IMR-90 (cell line): ENCODE data around the gene GAL3ST2. TPM values are rescaled to one million over a fixed set of nuclear protein-coding genes. Genes with fewer than 3 reads are reported as not detected.

Experiments
- ATAC-seq: fragments of 200-7000 bp; cut with Tn5 transposase; 2 replicates; pipeline ENCODE4 v1.9.1; 2020; ENCODE audit warnings: low read depth, mild to moderate bottlenecking, moderate library complexity
- BruUV-seq: library from RNA; stranded (reverse); fragments of 400-500 nt; replicated peaks from 2 replicates; lab custom pipeline; 2021; lab: Mats Ljungman, UMichigan
- CTCF ChIA-PET: fragments of 300-600 bp; formaldehyde crosslinking; extraction: SDS; loops from one replicate; lab custom pipeline; 2021; ENCODE audit warnings: antibody characterized with exemption; lab: Yijun Ruan, JAX
- POLR2A ChIA-PET: fragments of 300-600 bp; sonication (Branson Sonifier 250); formaldehyde crosslinking; loops from one replicate; lab custom pipeline; 2022; ENCODE audit warnings: antibody characterized with exemption; ENCODE audit not compliant: unreplicated experiment; lab: Charles Lee
- DNase-seq: peaks from one replicate; pipeline ENCODE4 v3.0.0; 2013
- H2AFZ ChIP-seq: replicated peaks from 2 replicates; pipeline ENCODE3; 2013; ENCODE audit warnings: low read length, mild to moderate bottlenecking; ENCODE audit not compliant: poor library complexity
- H2AK5ac ChIP-seq: 2 replicates; pipeline ENCODE4 v1.6.1; 2013; ENCODE audit warnings: low read depth, low read length, inconsistent platforms
- H2AK9ac ChIP-seq: replicated peaks from 2 replicates; pipeline ENCODE3; 2013; ENCODE audit warnings: mild to moderate bottlenecking, low read depth, low read length, moderate library complexity; ENCODE audit not compliant: poor library complexity
- H2BK120ac ChIP-seq: 2 replicates; pipeline ENCODE4 v1.6.1; 2013; ENCODE audit warnings: low read depth, low read length, inconsistent platforms
- H2BK15ac ChIP-seq: 3 replicates; pipeline ENCODE4 v1.6.1; 2013; ENCODE audit warnings: low read depth, low read length, inconsistent platforms
- H2BK20ac ChIP-seq: 2 replicates; pipeline ENCODE4 v1.6.1; 2013; ENCODE audit warnings: low read depth, mild to moderate bottlenecking, inconsistent platforms, low read length, moderate library complexity
- H2BK5ac ChIP-seq: 2 replicates; pipeline ENCODE4 v1.6.1; 2013; ENCODE audit warnings: mild to moderate bottlenecking, low read depth, low read length, inconsistent platforms; ENCODE audit not compliant: poor library complexity, severe bottlenecking
- H3K14ac ChIP-seq: replicated peaks from 2 replicates; pipeline ENCODE4 v1.6.1; 2013; ENCODE audit warnings: low read depth, low read length, inconsistent platforms
- H3K18ac ChIP-seq: 2 replicates; pipeline ENCODE4 v1.6.1; 2013; ENCODE audit warnings: low read depth, low read length, control low read depth
- H3K23ac ChIP-seq: 2 replicates; pipeline ENCODE4 v1.6.1; 2013; ENCODE audit warnings: low read depth, low read length, inconsistent platforms
- H3K27ac ChIP-seq: 2 replicates; pipeline ENCODE4 v1.5.1; 2013; ENCODE audit warnings: mild to moderate bottlenecking, control low read depth, low read length; ENCODE audit not compliant: insufficient read depth
- H3K27me3 ChIP-seq: 2 replicates; pipeline ENCODE4 v1.6.1; 2013; ENCODE audit warnings: low read length; ENCODE audit not compliant: control insufficient read depth, insufficient read depth
- H3K36me3 ChIP-seq: 2 replicates; pipeline ENCODE4 v1.6.1; 2013; ENCODE audit warnings: low read length, mixed read lengths; ENCODE audit not compliant: control insufficient read depth, insufficient read depth
- H3K4ac ChIP-seq: 2 replicates; pipeline ENCODE4 v1.6.1; 2013; ENCODE audit warnings: low read depth, low read length, inconsistent platforms
- H3K4me1 ChIP-seq: 2 replicates; pipeline ENCODE4 v1.6.1; 2013; ENCODE audit warnings: low read length, mixed read lengths; ENCODE audit not compliant: control insufficient read depth, insufficient read depth
- H3K4me2 ChIP-seq: 2 replicates; pipeline ENCODE4 v1.6.1; 2013; ENCODE audit warnings: low read depth, mild to moderate bottlenecking, control low read depth, low read length, moderate library complexity
- H3K4me3 ChIP-seq: 2 replicates; pipeline ENCODE4 v1.5.1; 2013; ENCODE audit warnings: low read depth, mild to moderate bottlenecking, control low read depth, low read length, moderate library complexity; ENCODE audit not compliant: insufficient read depth
- H3K56ac ChIP-seq: 2 replicates; pipeline ENCODE4 v1.6.1; 2013; ENCODE audit warnings: low read length, inconsistent platforms; ENCODE audit not compliant: insufficient read depth; ENCODE audit errors: extremely low read depth
- H3K79me1 ChIP-seq, 2 experiments: 2 replicates each; pipeline ENCODE4 v1.6.1; 2013; ENCODE audit warnings: low read length in 2 of 2, inconsistent platforms in 1 of 2, low read depth in 1 of 2
- H3K9ac ChIP-seq: 2 replicates; pipeline ENCODE4 v1.6.1; 2013; ENCODE audit warnings: low read depth, low read length, control low read depth
- H3K9me1 ChIP-seq: 2 replicates; pipeline ENCODE4 v1.6.1; 2013; ENCODE audit warnings: low read length, inconsistent platforms; ENCODE audit not compliant: insufficient read depth
- H3K9me3 ChIP-seq: 2 replicates; pipeline ENCODE4 v1.6.1; 2013; ENCODE audit warnings: low read length; ENCODE audit not compliant: control insufficient read depth, insufficient read depth
- H4K20me1 ChIP-seq: 2 replicates; pipeline ENCODE4 v1.6.1; 2013; ENCODE audit warnings: low read length, inconsistent platforms; ENCODE audit not compliant: insufficient read depth
- H4K5ac ChIP-seq: 2 replicates; pipeline ENCODE4 v1.6.1; 2013; ENCODE audit warnings: mild to moderate bottlenecking, low read depth, low read length, control low read depth
- H4K8ac ChIP-seq, 2 experiments: 2 replicates each; pipeline ENCODE4 v1.6.1; 2013; ENCODE audit warnings: low read depth in 2 of 2, low read length in 2 of 2, control low read depth in 1 of 2, inconsistent platforms in 1 of 2
- H4K91ac ChIP-seq: 2 replicates; pipeline ENCODE4 v1.6.1; 2013; ENCODE audit warnings: low read depth, low read length, inconsistent platforms; ENCODE audit not compliant: insufficient read depth
- BHLHE40 ChIP-seq: fragments of 150-350 bp; IDR thresholded peaks from 2 replicates; pipeline ENCODE4 v1.6.1; 2016; ENCODE audit warnings: mild to moderate bottlenecking, low read depth, low read length
- CEBPB ChIP-seq: IDR thresholded peaks from 2 replicates; pipeline ENCODE4 v1.6.1; 2012; ENCODE audit warnings: low read depth, low read length, improper control_type of control experiment
- CHD1 ChIP-seq: IDR thresholded peaks from 2 replicates; pipeline ENCODE4 v1.6.1; 2012; ENCODE audit warnings: low read depth, low read length, improper control_type of control experiment
- FOS ChIP-seq: fragments of 150-350 bp; IDR thresholded peaks from 2 replicates; pipeline ENCODE4 v1.6.1; 2016; ENCODE audit warnings: low read depth, low read length
- MAFK ChIP-seq: IDR thresholded peaks from 2 replicates; pipeline ENCODE4 v1.6.1; 2012; ENCODE audit warnings: low read depth, low read length, improper control_type of control experiment
- MAZ ChIP-seq: IDR thresholded peaks from 2 replicates; pipeline ENCODE4 v1.6.1; 2012; ENCODE audit warnings: low read depth, mild to moderate bottlenecking, low read length, improper control_type of control experiment, moderate library complexity, borderline replicate concordance
- MXI1 ChIP-seq: IDR thresholded peaks from 2 replicates; pipeline ENCODE4 v1.6.1; 2012; ENCODE audit warnings: low read depth, mild to moderate bottlenecking, low read length, moderate library complexity, borderline replicate concordance
- NFE2L2 ChIP-seq: fragments of 150-350 bp; IDR thresholded peaks from 2 replicates; pipeline ENCODE4 v1.6.1; 2016; ENCODE audit warnings: low read depth, mild to moderate bottlenecking, low read length
- POLR2A ChIP-seq: IDR thresholded peaks from 2 replicates; pipeline ENCODE4 v1.6.1; 2012; ENCODE audit warnings: mild to moderate bottlenecking, low read depth, low read length
- RAD21 ChIP-seq: IDR thresholded peaks from 2 replicates; pipeline ENCODE4 v1.6.1; 2012; ENCODE audit warnings: low read length, improper control_type of control experiment
- RCOR1 ChIP-seq: IDR thresholded peaks from 2 replicates; pipeline ENCODE4 v1.6.1; 2012; ENCODE audit warnings: mild to moderate bottlenecking, low read length, improper control_type of control experiment; ENCODE audit not compliant: insufficient replicate concordance
- RFX5 ChIP-seq: IDR thresholded peaks from 2 replicates; pipeline ENCODE4 v1.8.0; 2012; ENCODE audit warnings: low read depth, mild to moderate bottlenecking, low read length, moderate library complexity
- SMC3 ChIP-seq: fragments of 150-350 bp; IDR thresholded peaks from 2 replicates; pipeline ENCODE4 v1.6.1; 2016; ENCODE audit warnings: low read depth, mild to moderate bottlenecking, antibody characterized with exemption, low read length, moderate library complexity
- USF2 ChIP-seq: fragments of 150-350 bp; IDR thresholded peaks from 2 replicates; pipeline ENCODE4 v1.6.1; 2017; ENCODE audit warnings: mild to moderate bottlenecking, antibody characterized with exemption, low read length, low read depth
- WGBS, 2 experiments: methylation state at CpG; one replicate each; pipeline versions ENCODE4 v1.1.5 to v1.1.7; 2013; ENCODE audit warnings: missing lambda C conversion rate in 2 of 2; ENCODE audit not compliant: insufficient read length in 1 of 2; ENCODE audit errors: extremely low coverage in 2 of 2; 5-methylcytosine and 5-hydroxymethylcytosine counted together
- dilution Hi-C: fragments of 300-500 bp; cut with HindIII; formaldehyde crosslinking; loops from one replicate; pipeline ENCODE4 v1.14.3; 2018; ENCODE audit warnings: low sequenced_read_pairs; ENCODE audit not compliant: unreplicated experiment
- in situ Hi-C: fragments of 300-500 bp; cut with MboI; formaldehyde crosslinking; loops from 3 replicates; pipeline ENCODE4 v1.14.3; 2019; ENCODE audit warnings: low sequenced_read_pairs, inconsistent platforms, mixed read lengths
- intact Hi-C: fragments of 100-400 bp; cut with micrococcal nuclease; formaldehyde crosslinking; loops from 2 replicates; pipeline ENCODE4 v1.10.0; 2022
- polyA plus RNA-seq, 3 experiments: library from polyadenylated mRNA; depleted of rRNA; stranded (reverse); fragments of >200 nt; gene quantifications; 2 replicates each; pipeline ENCODE4 v1.2.3, GENCODE V29; 2012; ENCODE audit warnings: low replicate concordance in 1 of 3
- total RNA-seq: library from RNA; depleted of rRNA; stranded (reverse); fragments of >200 nt; gene quantifications from 2 replicates; pipeline ENCODE4 v1.2.3, GENCODE V29; 2012
- TF ChIP-seq, protein P1 (sequence below): conservative IDR thresholded peaks from 2 replicates; pipeline ENCODE4 v1.5.1; 2012; ENCODE audit warnings: mild to moderate bottlenecking, low read depth, low read length, improper control_type of control experiment
- TF ChIP-seq, protein P2 (sequence below): fragments of 150-350 bp; IDR thresholded peaks from 2 replicates; pipeline ENCODE4 v1.6.1; 2016; ENCODE audit warnings: low read depth, mild to moderate bottlenecking, low read length, moderate library complexity, borderline replicate concordance

GAL3ST2 gene
- total and polyA plus RNA-seq, 2 of the 4 experiments (the other 2 are of a cell fraction) = 0.07 TPM; not detected in 1

DNA sequence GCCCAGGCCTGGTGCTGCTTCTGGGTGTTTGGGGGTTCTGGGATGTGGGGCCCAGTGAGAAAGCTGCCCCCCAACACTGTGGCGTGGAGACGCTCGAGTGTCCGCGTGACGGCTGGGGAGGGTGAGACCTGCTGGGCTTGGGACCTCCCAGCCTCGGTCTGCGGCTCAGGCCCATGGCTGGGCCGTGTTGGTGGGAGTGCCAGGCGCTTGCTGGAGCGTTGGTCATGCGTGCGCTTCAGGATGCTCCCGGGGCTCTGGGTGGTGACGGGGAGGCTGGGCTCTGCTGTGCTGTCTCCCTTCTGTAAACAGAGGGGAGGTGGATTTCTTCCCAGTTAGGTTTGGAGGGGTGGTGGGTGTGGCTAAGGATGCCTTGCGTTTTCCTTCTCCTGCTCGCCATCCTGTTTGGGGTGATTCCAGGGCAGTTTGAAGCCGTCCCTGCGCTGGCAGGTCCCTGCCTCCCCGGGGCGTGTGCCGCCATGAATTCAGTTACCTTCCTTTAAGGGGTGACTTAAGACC is 606 bp downstream of the GAL3ST2 start:
- ATAC-seq (no peak), DNase-seq (no peak)
- intact Hi-C loops (no loop called here), dilution Hi-C loops (no loop called here), in situ Hi-C loops (no loop called here)
- no peak overlapping the region for H2AK5ac ChIP-seq
- H4K20me1 ChIP-seq = no peaks in the 10 kb centered on the region; the same call in 1 of the 2 replicates
- no peak overlapping the region for H3K18ac ChIP-seq
- H3K9me1 ChIP-seq = no peaks in the 10 kb centered on the region
- H3K4me2 ChIP-seq = no peak overlapping the region
- no peak overlapping the region for H2BK5ac ChIP-seq
- H3K23ac ChIP-seq = no peak overlapping the region
- H3K27ac ChIP-seq = no peak overlapping the region
- no peaks in the 10 kb centered on the region for H3K79me1 ChIP-seq
- no peak overlapping the region for H4K8ac ChIP-seq
- POLR2A ChIA-PET = no interaction called here
- peaks cover 3% of the 10 kb centered on the region; the same call in 1 of the 2 replicates for H3K9me3 ChIP-seq
- H3K4ac ChIP-seq = no peak overlapping the region
- peak overlapping the region; percentile 41 for H2AFZ ChIP-seq
- no peak overlapping the region for H3K14ac ChIP-seq
- H3K27me3 ChIP-seq = no peaks in the 10 kb centered on the region; the same call in 1 of the 2 replicates
- no peaks in the 10 kb centered on the region for H3K36me3 ChIP-seq
- no peak overlapping the region for H3K4me3 ChIP-seq
- CTCF ChIA-PET = no interaction called here
- H4K91ac ChIP-seq = no peak overlapping the region
- H2AK9ac ChIP-seq = no peak overlapping the region
- WGBS, 2 experiments = 75% methylated on average over 13 of the region's 22 CpGs; no CpG with 5 or more reads in 1 of the 2 experiments
- no peak for TF ChIP-seq RAD21
- TF ChIP-seq RFX5 = no peak
- no peak for TF ChIP-seq BHLHE40
- TF ChIP-seq USF2 = no peak
- TF ChIP-seq MAZ = no peak
- TF ChIP-seq POLR2A = no peak
- no peak for TF ChIP-seq FOS
- no peak for TF ChIP-seq NFE2L2
- TF ChIP-seq RCOR1 = no peak
- TF ChIP-seq CHD1 = no peak
- TF ChIP-seq MAFK = no peak
- TF ChIP-seq, protein P1, sequence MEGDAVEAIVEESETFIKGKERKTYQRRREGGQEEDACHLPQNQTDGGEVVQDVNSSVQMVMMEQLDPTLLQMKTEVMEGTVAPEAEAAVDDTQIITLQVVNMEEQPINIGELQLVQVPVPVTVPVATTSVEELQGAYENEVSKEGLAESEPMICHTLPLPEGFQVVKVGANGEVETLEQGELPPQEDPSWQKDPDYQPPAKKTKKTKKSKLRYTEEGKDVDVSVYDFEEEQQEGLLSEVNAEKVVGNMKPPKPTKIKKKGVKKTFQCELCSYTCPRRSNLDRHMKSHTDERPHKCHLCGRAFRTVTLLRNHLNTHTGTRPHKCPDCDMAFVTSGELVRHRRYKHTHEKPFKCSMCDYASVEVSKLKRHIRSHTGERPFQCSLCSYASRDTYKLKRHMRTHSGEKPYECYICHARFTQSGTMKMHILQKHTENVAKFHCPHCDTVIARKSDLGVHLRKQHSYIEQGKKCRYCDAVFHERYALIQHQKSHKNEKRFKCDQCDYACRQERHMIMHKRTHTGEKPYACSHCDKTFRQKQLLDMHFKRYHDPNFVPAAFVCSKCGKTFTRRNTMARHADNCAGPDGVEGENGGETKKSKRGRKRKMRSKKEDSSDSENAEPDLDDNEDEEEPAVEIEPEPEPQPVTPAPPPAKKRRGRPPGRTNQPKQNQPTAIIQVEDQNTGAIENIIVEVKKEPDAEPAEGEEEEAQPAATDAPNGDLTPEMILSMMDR = no peak
- TF ChIP-seq CEBPB = no peak
- TF ChIP-seq, protein P2, sequence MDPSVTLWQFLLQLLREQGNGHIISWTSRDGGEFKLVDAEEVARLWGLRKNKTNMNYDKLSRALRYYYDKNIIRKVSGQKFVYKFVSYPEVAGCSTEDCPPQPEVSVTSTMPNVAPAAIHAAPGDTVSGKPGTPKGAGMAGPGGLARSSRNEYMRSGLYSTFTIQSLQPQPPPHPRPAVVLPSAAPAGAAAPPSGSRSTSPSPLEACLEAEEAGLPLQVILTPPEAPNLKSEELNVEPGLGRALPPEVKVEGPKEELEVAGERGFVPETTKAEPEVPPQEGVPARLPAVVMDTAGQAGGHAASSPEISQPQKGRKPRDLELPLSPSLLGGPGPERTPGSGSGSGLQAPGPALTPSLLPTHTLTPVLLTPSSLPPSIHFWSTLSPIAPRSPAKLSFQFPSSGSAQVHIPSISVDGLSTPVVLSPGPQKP = no peak
- TF ChIP-seq SMC3 = no peak
- no peak for TF ChIP-seq MXI1
- H2BK20ac ChIP-seq = no peak overlapping the region
- no peak overlapping the region for H4K5ac ChIP-seq
- no TSS peak for BruUV-seq
- no peak overlapping the region for H3K56ac ChIP-seq
- H3K9ac ChIP-seq = no peak overlapping the region
- peaks cover 6% of the 10 kb centered on the region for H3K4me1 ChIP-seq
- H2BK120ac ChIP-seq = no peak overlapping the region
- H2BK15ac ChIP-seq = no peak overlapping the region
